ENCODE results near the gene ATG4B.

- TF ChIP-seq, protein P1, sequence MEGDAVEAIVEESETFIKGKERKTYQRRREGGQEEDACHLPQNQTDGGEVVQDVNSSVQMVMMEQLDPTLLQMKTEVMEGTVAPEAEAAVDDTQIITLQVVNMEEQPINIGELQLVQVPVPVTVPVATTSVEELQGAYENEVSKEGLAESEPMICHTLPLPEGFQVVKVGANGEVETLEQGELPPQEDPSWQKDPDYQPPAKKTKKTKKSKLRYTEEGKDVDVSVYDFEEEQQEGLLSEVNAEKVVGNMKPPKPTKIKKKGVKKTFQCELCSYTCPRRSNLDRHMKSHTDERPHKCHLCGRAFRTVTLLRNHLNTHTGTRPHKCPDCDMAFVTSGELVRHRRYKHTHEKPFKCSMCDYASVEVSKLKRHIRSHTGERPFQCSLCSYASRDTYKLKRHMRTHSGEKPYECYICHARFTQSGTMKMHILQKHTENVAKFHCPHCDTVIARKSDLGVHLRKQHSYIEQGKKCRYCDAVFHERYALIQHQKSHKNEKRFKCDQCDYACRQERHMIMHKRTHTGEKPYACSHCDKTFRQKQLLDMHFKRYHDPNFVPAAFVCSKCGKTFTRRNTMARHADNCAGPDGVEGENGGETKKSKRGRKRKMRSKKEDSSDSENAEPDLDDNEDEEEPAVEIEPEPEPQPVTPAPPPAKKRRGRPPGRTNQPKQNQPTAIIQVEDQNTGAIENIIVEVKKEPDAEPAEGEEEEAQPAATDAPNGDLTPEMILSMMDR (IDR thresholded peaks at IDR 0.05), result no peak
- TF ChIP-seq POLR2A (IDR thresholded peaks at IDR 0.05), result no peak
These were observed 39.9 kb downstream of the ATG4B start for GRCh38 chr2:241677392-241677791.

Data from thyroid gland (tissue), 4 donors.